Keratinocyte (primary cell): ENCODE measurements around the gene SKIDA1.

Source experiments
- CTCF ChIP-seq, 3 experiments: IDR thresholded peaks in 1 of 3; conservative IDR thresholded peaks in 1 of 3; optimal IDR thresholded peaks in 1 of 3; 2 replicates in 2 of 3; 3 replicates in 1 of 3; pipeline versions ENCODE3 to v1.5.1; 2011; ENCODE audit warnings: low read length in 3 of 3, mild to moderate bottlenecking in 3 of 3, moderate library complexity in 2 of 3, control low read depth in 1 of 3, inconsistent platforms in 1 of 3; ENCODE audit not compliant: insufficient read depth in 2 of 3; ENCODE audit errors: extremely low read depth in 1 of 3
- EZH2 ChIP-seq: IDR thresholded peaks from one replicate; pipeline ENCODE4 v1.6.1; 2012; ENCODE audit warnings: inconsistent platforms, mild to moderate bottlenecking, low read length, moderate library complexity

GRCh38 chr10:21530168-21530567, 4.7 kb upstream of the SKIDA1 start:
- TF ChIP-seq CTCF (optimal IDR thresholded peaks at IDR 0.05 in 1 of 3, IDR thresholded peaks at IDR 0.05 in 1 of 3, conservative IDR thresholded peaks at IDR 0.05 in 1 of 3; ENCODE audit: extremely low read depth in 1 of 3, insufficient read depth in 2 of 3, low read length in 3 of 3) (no peak), EZH2 (no peak)
